Bronchial epithelial cell (primary cell): ENCODE data around the gene FHIT. TPM values are rescaled to one million over a fixed set of nuclear protein-coding genes. Genes with fewer than 3 reads are reported as not detected.

Experiments used
- DNase-seq: peaks from one replicate; pipeline ENCODE4 v3.0.0-alpha.2; 2010; ENCODE audit warnings: low read depth
- FAIRE-seq: peaks from 2 replicates; lab custom pipeline; 2011; peaks lifted over from hg19 to GRCh38; lab: Jason Lieb, UNC
- H3K27me3 ChIP-seq: 2 replicates; pipeline ENCODE4 v1.5.1; 2011; ENCODE audit warnings: low read length; ENCODE audit not compliant: control insufficient read depth, insufficient read depth
- H3K36me3 ChIP-seq: 2 replicates; pipeline ENCODE4 v1.5.1; 2011; ENCODE audit warnings: low read length; ENCODE audit not compliant: control insufficient read depth, insufficient read depth
- H3K4me3 ChIP-seq: 2 replicates; pipeline ENCODE4 v1.5.1; 2011; ENCODE audit warnings: mild to moderate bottlenecking, low read depth, low read length, control low read depth
- CTCF ChIP-seq: IDR thresholded peaks from 2 replicates; pipeline ENCODE4 v1.5.1; 2011; ENCODE audit warnings: mild to moderate bottlenecking, moderate library complexity, low read length, control low read depth, inconsistent platforms; ENCODE audit not compliant: insufficient read depth, severe bottlenecking
- total RNA-seq: library from RNA; depleted of rRNA; stranded (reverse); fragments of >200 nt; gene quantifications from 2 replicates; pipeline ENCODE4 v1.2.1, GENCODE V29; 2014

Gene FHIT
- total RNA-seq, 1 donor from 2014 or later: 1.6 TPM

- Histone ChIP-seq H3K36me3 (no peaks in the 10 kb centered on the region), H3K27me3 (peaks cover 3% of the 10 kb centered on the region), H3K4me3 (no peak overlapping the region)
- no peak for TF ChIP-seq CTCF
- FAIRE-seq (no peak), DNase-seq (no peak)
These were observed 641.8 kb downstream of the FHIT start for GRCh38 chr3:60609446-60609845.

GRCh38 chr3:60603860-60604259, 647.4 kb downstream of the FHIT start:
- H3K36me3 ChIP-seq: no peaks in the 10 kb centered on the region
- H3K27me3 ChIP-seq: peaks cover 3% of the 10 kb centered on the region
- DNase-seq (no peak), FAIRE-seq (no peak)
- no peak overlapping the region for H3K4me3 ChIP-seq
- TF ChIP-seq CTCF: no peak

- DNase-seq (no peak), FAIRE-seq (no peak)
- Histone ChIP-seq H3K36me3 (no peaks in the 10 kb centered on the region), H3K27me3 (no peaks in the 10 kb centered on the region), H3K4me3 (no peak overlapping the region)
- no peak for TF ChIP-seq CTCF
These were observed 650.4 kb downstream of the FHIT start for GRCh38 chr3:60600848-60601247.

- no peaks in the 10 kb centered on the region for H3K27me3 ChIP-seq
- no peak overlapping the region for H3K4me3 ChIP-seq
- DNase-seq (no peak), FAIRE-seq (no peak)
- no peaks in the 10 kb centered on the region for H3K36me3 ChIP-seq
- TF ChIP-seq CTCF: no peak
These were observed 651.7 kb downstream of the FHIT start for GRCh38 chr3:60599586-60599985.

GRCh38 chr3:60598671-60599070, 652.6 kb downstream of the FHIT start:
- no peak for TF ChIP-seq CTCF
- FAIRE-seq (no peak), DNase-seq (peak; percentile 21)
- Histone ChIP-seq H3K4me3 (no peak overlapping the region), H3K27me3 (no peaks in the 10 kb centered on the region), H3K36me3 (no peaks in the 10 kb centered on the region)

- Histone ChIP-seq H3K36me3 (no peaks in the 10 kb centered on the region), H3K27me3 (no peaks in the 10 kb centered on the region), H3K4me3 (no peak overlapping the region)
- DNase-seq (peak; percentile 91), FAIRE-seq (no peak)
- no peak for TF ChIP-seq CTCF
These were observed 657.2 kb downstream of the FHIT start for GRCh38 chr3:60594025-60594424.
